Ascending aorta (tissue), 2 donors: ENCODE results near the gene GPR27. TPM values are rescaled to one million over a fixed set of nuclear protein-coding genes. Genes with fewer than 3 reads are reported as not detected.

ENCODE experiments used
- DNase-seq, 2 donors: peaks; one replicate each; pipeline ENCODE4 v3.0.0-alpha.2; 2019; ENCODE audit warnings: low spot score in 2 of 2
- H3K27ac ChIP-seq, 2 donors: fragments of 200-600 bp; sonication (generic); one replicate each; pipeline ENCODE4 v1.5.1; 2016 to 2017; ENCODE audit warnings: mild to moderate bottlenecking in 1 of 2
- H3K27me3 ChIP-seq: fragments of 200-600 bp; sonication (generic); one replicate; pipeline ENCODE4 v1.5.1; 2017
- H3K36me3 ChIP-seq, 2 donors: fragments of 200-600 bp; sonication (generic); one replicate each; pipeline ENCODE4 v1.5.1; 2016
- H3K4me1 ChIP-seq, 2 donors: fragments of 200-600 bp; sonication (generic); one replicate each; pipeline ENCODE4 v1.5.1; 2016 to 2017; ENCODE audit warnings: mild to moderate bottlenecking in 1 of 2
- H3K4me3 ChIP-seq, 2 donors: fragments of 200-600 bp; sonication (generic); one replicate each; pipeline ENCODE4 v1.5.1; 2016 to 2017; ENCODE audit warnings: mild to moderate bottlenecking in 1 of 2
- H3K9me3 ChIP-seq, 2 donors: fragments of 200-600 bp; sonication (generic); one replicate each; pipeline ENCODE4 v1.5.1; 2016
- CTCF ChIP-seq, 3 experiments: fragments of 200-600 bp in 2 of 3; fragments of 450-650 bp in 1 of 3; sonication (generic) in 2 of 3; IDR thresholded peaks; one replicate each; pipeline ENCODE4 v1.5.1; 2016 to 2019; ENCODE audit warnings: antibody characterized with exemption in 3 of 3, mild to moderate bottlenecking in 1 of 3, moderate library complexity in 1 of 3
- intact Hi-C: fragments of 100-400 bp; cut with DNase I; formaldehyde crosslinking; loops from one replicate; pipeline ENCODE4 v1.15.1; 2023
- total RNA-seq: library from RNA; depleted of rRNA; stranded (reverse); fragments of >200 nt; gene quantifications from one replicate; pipeline ENCODE4 v1.1.0, GENCODE V29; 2016

Gene GPR27
- total RNA-seq, 1 donor from 2014 or later, result 2.4 TPM

- Histone ChIP-seq H3K4me1 (no peaks in the 10 kb centered on the region), H3K36me3 (no peaks in the 10 kb centered on the region), H3K9me3 (peaks cover 0 to 4% of the 10 kb centered on the region in 2 donors), H3K27me3 (no peaks in the 10 kb centered on the region), H3K27ac (no peak overlapping the region), H3K4me3 (no peak overlapping the region)
- no peak for TF ChIP-seq CTCF (IDR thresholded peaks at IDR 0.05)
- DNase-seq, result no peak
- intact Hi-C loops, result loop anchor here (5.0 kb wide), 1 partner anchor 1090 kb away; no protein-coding TSS in a partner anchor
These were observed 21.0 kb upstream of the GPR27 start for GRCh38 chr3:71732637-71733036.

GRCh38 chr3:71733319-71733718, 20.3 kb upstream of the GPR27 start:
- Histone ChIP-seq H3K4me1 (no peaks in the 10 kb centered on the region), H3K9me3 (peaks cover 0 to 5% of the 10 kb centered on the region in 2 donors), H3K36me3 (no peaks in the 10 kb centered on the region), H3K27ac (no peak overlapping the region), H3K4me3 (no peak overlapping the region), H3K27me3 (no peaks in the 10 kb centered on the region)
- no peak for DNase-seq
- intact Hi-C loops, result loop anchor here (5.0 kb wide), 1 partner anchor 1089 kb away; no protein-coding TSS in a partner anchor
- no peak for TF ChIP-seq CTCF (IDR thresholded peaks at IDR 0.05)

- no peak overlapping the region for H3K4me3 ChIP-seq
- no peak overlapping the region for H3K27ac ChIP-seq
- H3K4me1 ChIP-seq, result no peaks in the 10 kb centered on the region
- TF ChIP-seq CTCF (IDR thresholded peaks at IDR 0.05), result no peak
- no peaks in the 10 kb centered on the region for H3K27me3 ChIP-seq
- H3K9me3 ChIP-seq, result peaks cover 0 to 5% of the 10 kb centered on the region in 2 donors
- no peaks in the 10 kb centered on the region for H3K36me3 ChIP-seq
- intact Hi-C loops, result loop anchor here (5.0 kb wide), 1 partner anchor 1087 kb away; no protein-coding TSS in a partner anchor
- no peak for DNase-seq
These were observed 18.8 kb upstream of the GPR27 start for GRCh38 chr3:71734881-71735280.

- no peak overlapping the region for H3K27ac ChIP-seq
- H3K36me3 ChIP-seq, result no peaks in the 10 kb centered on the region
- no peak overlapping the region for H3K4me3 ChIP-seq
- no peaks in the 10 kb centered on the region for H3K4me1 ChIP-seq
- H3K27me3 ChIP-seq, result no peaks in the 10 kb centered on the region
- DNase-seq, result no peak
- peaks cover 6 to 35% of the 10 kb centered on the region in 2 donors for H3K9me3 ChIP-seq
- TF ChIP-seq CTCF (IDR thresholded peaks at IDR 0.05), result no peak
- intact Hi-C loops, result no loop called here
These were observed 11.0 kb upstream of the GPR27 start for GRCh38 chr3:71742621-71743020.

- no peak for DNase-seq
- Histone ChIP-seq H3K4me3 (no peak overlapping the region), H3K27ac (no peak overlapping the region), H3K4me1 (no peaks in the 10 kb centered on the region), H3K9me3 (peaks cover 6 to 34% of the 10 kb centered on the region in 2 donors), H3K27me3 (no peaks in the 10 kb centered on the region), H3K36me3 (no peaks in the 10 kb centered on the region)
- intact Hi-C loops, result no loop called here
- no peak for TF ChIP-seq CTCF (IDR thresholded peaks at IDR 0.05)
These were observed 8.9 kb upstream of the GPR27 start for GRCh38 chr3:71744738-71745137.

GRCh38 chr3:71751602-71752001, 2.1 kb upstream of the GPR27 start:
- DNase-seq, result no peak
- Histone ChIP-seq H3K27me3 (no peaks in the 10 kb centered on the region), H3K4me1 (peaks cover 0 to 2% of the 10 kb centered on the region in 2 donors), H3K36me3 (no peaks in the 10 kb centered on the region), H3K9me3 (no peaks in the 10 kb centered on the region), H3K27ac (no peak overlapping the region), H3K4me3 (no peak overlapping the region)
- intact Hi-C loops, result no loop called here
- no peak for TF ChIP-seq CTCF (IDR thresholded peaks at IDR 0.05)
